ENCODE data around the gene BLOC1S5. TPM values are rescaled to one million over a fixed set of nuclear protein-coding genes. Genes with fewer than 3 reads are reported as not detected.

BLOC1S5 gene
- polyA plus RNA-seq, 3 donors = 3.7 to 11.7 (median 9.2) TPM

- no CpG with 5 or more reads among the region's 3 CpGs for WGBS (ENCODE audit: insufficient coverage)
- Histone ChIP-seq H3K27me3 (ENCODE audit: control insufficient read depth in 2 of 2, insufficient read depth in 2 of 2, low read length in 2 of 2) (no peaks in the 10 kb centered on the region), H3K27ac (ENCODE audit: low read depth in 1 of 2, low read length in 2 of 2) (no peak overlapping the region), H3K4me3 (replicated peaks in 1 of 3; ENCODE audit: low read depth in 2 of 3, low read length in 3 of 3) (no peak overlapping the region), H2AFZ (ENCODE audit: insufficient read depth, low read depth, low read length, poor library complexity, severe bottlenecking) (no peak overlapping the region), H3K4me2 (replicated peaks; ENCODE audit: extremely low read depth, low read length, poor library complexity, severe bottlenecking) (no peak overlapping the region), H3K4me1 (ENCODE audit: control insufficient read depth in 1 of 2, insufficient read depth in 2 of 2, low read length in 2 of 2) (no peaks in the 10 kb centered on the region), H3K9ac (ENCODE audit: insufficient read depth, low read length, poor library complexity, severe bottlenecking) (no peak overlapping the region), H3K9me3 (replicated peaks in 1 of 2; ENCODE audit: control insufficient read depth in 1 of 2, insufficient read depth in 1 of 2, low read length in 2 of 2) (no peaks in the 10 kb centered on the region), H4K20me1 (ENCODE audit: insufficient read depth, low read length) (no peaks in the 10 kb centered on the region), H3K36me3 (replicated peaks in 1 of 2; ENCODE audit: control insufficient read depth in 1 of 2, insufficient read depth in 2 of 2, low read length in 2 of 2) (peaks cover 15 to 58% of the 10 kb centered on the region in 2 donors), H3K79me2 (ENCODE audit: insufficient read depth, low read length) (peaks cover 13% of the 10 kb centered on the region)
- H3K4me1 Mint-ChIP-seq = no peaks in the 10 kb centered on the region
- peak overlapping the region in 2 of 7 donors; percentile 7 to 13 for H3K27ac Mint-ChIP-seq
- H3K27me3 Mint-ChIP-seq (ENCODE audit: low read depth in 3 of 3) = peaks cover 0 to 2% (median 0%) of the 10 kb centered on the region in 3 donors
- DNase-seq = no peak
- intact Hi-C loops (cut with micrococcal nuclease) = no loop called here
- peaks cover 0 to 2% (median 0%) of the 10 kb centered on the region in 7 donors for H3K9me3 Mint-ChIP-seq
- peaks cover 49 to 55% of the 10 kb centered on the region in 2 donors for H3K36me3 Mint-ChIP-seq
- H3K4me3 Mint-ChIP-seq = no peak overlapping the region
- no peak for TF ChIP-seq CTCF (IDR thresholded peaks at IDR 0.05)
Observed at GRCh38 chr6:8057793-8058192, 6.4 kb downstream of the BLOC1S5 start.

GRCh38 chr6:8057263-8057662, 6.9 kb downstream of the BLOC1S5 start:
- no peaks in the 10 kb centered on the region for H3K9me3 ChIP-seq (replicated peaks in 1 of 2; ENCODE audit: control insufficient read depth in 1 of 2, insufficient read depth in 1 of 2, low read length in 2 of 2)
- H3K9ac ChIP-seq (ENCODE audit: insufficient read depth, low read length, poor library complexity, severe bottlenecking) = no peak overlapping the region
- H4K20me1 ChIP-seq (ENCODE audit: insufficient read depth, low read length) = no peaks in the 10 kb centered on the region
- DNase-seq = no peak
- Mint-ChIP-seq H3K36me3 (peaks cover 51 to 58% of the 10 kb centered on the region in 2 donors), H3K4me1 (no peaks in the 10 kb centered on the region), H3K27me3 (ENCODE audit: low read depth in 3 of 3) (peaks cover 0 to 2% (median 0%) of the 10 kb centered on the region in 3 donors), H3K27ac (no peak overlapping the region), H3K4me3 (no peak overlapping the region), H3K9me3 (peaks cover 0 to 2% (median 0%) of the 10 kb centered on the region in 7 donors)
- no peaks in the 10 kb centered on the region for H3K27me3 ChIP-seq (ENCODE audit: control insufficient read depth in 2 of 2, insufficient read depth in 2 of 2, low read length in 2 of 2)
- no peak overlapping the region for H2AFZ ChIP-seq (ENCODE audit: insufficient read depth, low read depth, low read length, poor library complexity, severe bottlenecking)
- H3K4me2 ChIP-seq (replicated peaks; ENCODE audit: extremely low read depth, low read length, poor library complexity, severe bottlenecking) = no peak overlapping the region
- no peak for TF ChIP-seq CTCF (IDR thresholded peaks at IDR 0.05)
- peaks cover 15 to 58% of the 10 kb centered on the region in 2 donors for H3K36me3 ChIP-seq (replicated peaks in 1 of 2; ENCODE audit: control insufficient read depth in 1 of 2, insufficient read depth in 2 of 2, low read length in 2 of 2)
- no peaks in the 10 kb centered on the region for H3K4me1 ChIP-seq (ENCODE audit: control insufficient read depth in 1 of 2, insufficient read depth in 2 of 2, low read length in 2 of 2)
- peaks cover 11% of the 10 kb centered on the region for H3K79me2 ChIP-seq (ENCODE audit: insufficient read depth, low read length)
- no CpG with 5 or more reads among the region's 4 CpGs for WGBS (ENCODE audit: insufficient coverage)
- H3K27ac ChIP-seq (ENCODE audit: low read depth in 1 of 2, low read length in 2 of 2) = no peak overlapping the region
- intact Hi-C loops (cut with micrococcal nuclease) = no loop called here
- no peak overlapping the region for H3K4me3 ChIP-seq (replicated peaks in 1 of 3; ENCODE audit: low read depth in 2 of 3, low read length in 3 of 3)

Measured in CD14-positive monocyte (primary cell).